GM18511 (cell line): ENCODE results near the gene SOS1.
"Not testable (repeated sequence)": the region's sequence is repeated elsewhere in the genome, so short reads cannot be mapped to it uniquely, and the experiment has no call there.

ENCODE experiments used
- ATAC-seq: cut with Tn5 transposase; IDR thresholded peaks from one replicate; pipeline ENCODE4 v1.9.1; 2021; ENCODE audit warnings: mild to moderate bottlenecking, moderate library complexity; ENCODE audit not compliant: unreplicated experiment

Gene SOS1

GRCh38 chr2:39120771-39121522 is at the start of gene SOS1:
Gene SOS1, minus strand, starts transcription at chr2:39121051. Its CDS starts 629 bp downstream, at chr2:39120422.
- peak; percentile 50 for ATAC-seq

- ATAC-seq: no peak
These were observed 43.2 kb upstream of the SOS1 start for GRCh38 chr2:39164089-39164488.

- no peak for ATAC-seq
These were observed 40.1 kb upstream of the SOS1 start for GRCh38 chr2:39160982-39161381.

- ATAC-seq: no peak
These were observed 38.4 kb upstream of the SOS1 start for GRCh38 chr2:39159283-39159682.

GRCh38 chr2:39158351-39158750 is 37.5 kb upstream of the SOS1 start:
- no peak for ATAC-seq

GRCh38 chr2:39156846-39157245 is 36.0 kb upstream of the SOS1 start:
- no peak for ATAC-seq

GRCh38 chr2:39156107-39156506 is 35.3 kb upstream of the SOS1 start:
- no peak for ATAC-seq

GRCh38 chr2:39155573-39155972 is 34.7 kb upstream of the SOS1 start:
- ATAC-seq: not testable (repeated sequence)

GRCh38 chr2:39154944-39155343 is 34.1 kb upstream of the SOS1 start:
- ATAC-seq: no peak

GRCh38 chr2:39153312-39153711 is 32.5 kb upstream of the SOS1 start:
- ATAC-seq: no peak

GRCh38 chr2:39152504-39152903 is 31.7 kb upstream of the SOS1 start:
- ATAC-seq: no peak

- ATAC-seq: no peak
These were observed 30.1 kb upstream of the SOS1 start for GRCh38 chr2:39150890-39151497.

- ATAC-seq: no peak
These were observed 29.3 kb upstream of the SOS1 start for GRCh38 chr2:39150102-39150562.

GRCh38 chr2:39146630-39147029 is 25.8 kb upstream of the SOS1 start:
- ATAC-seq: no peak

GRCh38 chr2:39145906-39146421 is 25.1 kb upstream of the SOS1 start:
- ATAC-seq: no peak

GRCh38 chr2:39144416-39144815 is 23.6 kb upstream of the SOS1 start:
- ATAC-seq: no peak

- no peak for ATAC-seq
These were observed 22.2 kb upstream of the SOS1 start for GRCh38 chr2:39142904-39143605.

- peak; percentile 64 for ATAC-seq
These were observed 20.8 kb upstream of the SOS1 start for GRCh38 chr2:39141334-39142271.

- not testable (repeated sequence) for ATAC-seq
These were observed 20.1 kb upstream of the SOS1 start for GRCh38 chr2:39140948-39141333.

- no peak for ATAC-seq
These were observed 19.5 kb upstream of the SOS1 start for GRCh38 chr2:39140322-39140847.
